H1 (cell line): Measurements from ENCODE around the gene RIPOR3. TPM values are rescaled to one million over a fixed set of nuclear protein-coding genes. Genes with fewer than 3 reads are reported as not detected.

Source experiments
- microRNA counts: library from miRNA; unstranded; fragments of <30 nt; microRNA quantifications from one replicate; lab custom pipeline; 2015
- microRNA-seq, 2 experiments: library from miRNA; unstranded; fragments of <30 nt; microRNA quantifications; one replicate each; pipeline versions ENCODE4 to v1.2.0, GENCODE V29; 2016 to 2020; ENCODE audit warnings: borderline microRNAs expressed in 2 of 2, borderline number of aligned reads in 2 of 2, borderline replicate concordance in 1 of 2
- polyA plus RNA-seq, 7 experiments: library from polyadenylated mRNA; depleted of rRNA in 3 of 7; stranded (reverse) in 5 of 7; unstranded in 2 of 7; fragments of >200 nt in 5 of 7; fragments of 200-250 nt in 2 of 7; gene quantifications; 1 replicate in 5 of 7; 2 replicates in 1 of 7; 4 replicates in 1 of 7; pipeline versions ENCODE4 v1.2.1 to v1.2.3, GENCODE V29; 2011 to 2013; ENCODE audit warnings: missing spikeins in 2 of 7, mixed read lengths in 2 of 7
- small RNA-seq: library from polyadenylated mRNA; stranded (forward); fragments of <200 nt; extraction: miRNeasy Mini kit (QIAGEN cat#:217004); gene quantifications from one replicate; pipeline ENCODE3, GENCODE V24; 2013; ENCODE audit not compliant: insufficient read depth
- total RNA-seq: library from RNA; stranded (reverse); fragmentation: NEBNext Ultra II Directional; extraction: Animal tissue kit (Norgen Biotek cat#: 25700); gene quantifications from 2 replicates; pipeline ENCODE4 v1.2.1, GENCODE V29; 2021

The RIPOR3 gene
- total and polyA plus RNA-seq, 2 of the 8 experiments (the other 6 are each of a cell fraction or from before 2014, with no cell fraction given) = 3.6 to 4.5 TPM

MicroRNAs within 50 kb of the gene (microRNA counts, 767-probe panel; counts per million panel counts)
- 879 counts per million, percentile 95 among the panel's probes with 10 or more counts for microRNA hsa-miR-645 (lab: Ali Mortazavi, UCI)

Small RNAs within 50 kb of the gene (microRNA-seq; reads per million reads assigned to microRNA genes)
- gene MIR1302-5 (0 reads per million in 2 experiments), gene MIR645 (0 reads per million in 2 experiments)

Small RNAs within 50 kb of the gene (small RNA-seq; reads per million reads assigned to genes)
- gene MIR1302-5 = not detected
- not detected for gene MIR645
- gene RF00019 = not detected

Other genes starting within 250 kb of the RIPOR3 start
- 30.8 and 32.1 TPM in 2 replicates for gene PTPN1, start 181.2 kb downstream of the RIPOR3 start, total RNA-seq
- gene PTPN1, start 181.2 kb downstream of the RIPOR3 start, polyA plus RNA-seq (2011; rRNA removed) = 18.4 and 18.6 TPM in 2 replicates
- gene PARD6B, start 40.0 kb upstream of the RIPOR3 start, total RNA-seq = 27.3 and 34.1 TPM in 2 replicates
- 3.3 and 5.2 TPM in 2 replicates for gene PARD6B, start 40.0 kb upstream of the RIPOR3 start, polyA plus RNA-seq (2011; rRNA removed)
- 21.2 and 21.4 TPM in 2 replicates for gene BCAS4, start 103.5 kb upstream of the RIPOR3 start, total RNA-seq
- gene BCAS4, start 103.5 kb upstream of the RIPOR3 start, polyA plus RNA-seq (2011; rRNA removed) = 22.4 and 23.6 TPM in 2 replicates
- 123 and 129 TPM in 2 replicates for gene ADNP, start 239.9 kb upstream of the RIPOR3 start, total RNA-seq
- 21.1 and 31.6 TPM in 2 replicates for gene ADNP, start 239.9 kb upstream of the RIPOR3 start, polyA plus RNA-seq (2011; rRNA removed)